Fibroblast of lung (primary cell): Measurements from ENCODE around the gene CHD2. TPM values are rescaled to one million over a fixed set of nuclear protein-coding genes. Genes with fewer than 3 reads are reported as not detected.

Source experiments
- DNase-seq, 2 donors: peaks; one replicate each; pipeline versions ENCODE4 v3.0.0 to v3.0.0-alpha.2; 2010; ENCODE audit warnings: low read depth in 2 of 2
- H2AFZ ChIP-seq: 2 replicates; pipeline ENCODE4 v1.5.1; 2012; ENCODE audit warnings: low read length, control low read depth, inconsistent platforms
- H3K27ac ChIP-seq: 2 replicates; pipeline ENCODE4 v1.5.1; 2011; ENCODE audit warnings: low read length, control low read depth; ENCODE audit not compliant: insufficient read depth
- H3K27me3 ChIP-seq: 2 replicates; pipeline ENCODE4 v1.5.1; 2011; ENCODE audit warnings: mild to moderate bottlenecking, low read length; ENCODE audit not compliant: control insufficient read depth, insufficient read depth
- H3K36me3 ChIP-seq: 2 replicates; pipeline ENCODE4 v1.5.1; 2011; ENCODE audit warnings: low read length; ENCODE audit not compliant: control insufficient read depth, insufficient read depth
- H3K4me1 ChIP-seq: 2 replicates; pipeline ENCODE4 v1.5.1; 2011; ENCODE audit warnings: low read length; ENCODE audit not compliant: control insufficient read depth, insufficient read depth; ENCODE audit errors: extremely low read depth
- H3K4me2 ChIP-seq: 2 replicates; pipeline ENCODE4 v1.5.1; 2011; ENCODE audit warnings: low read length, control low read depth; ENCODE audit not compliant: insufficient read depth; ENCODE audit errors: extremely low read depth
- H3K4me3 ChIP-seq, 4 experiments: fragments of 200-600 bp in 1 of 4; sonication (generic) in 1 of 4; replicated peaks in 1 of 4; 2 replicates each; pipeline ENCODE4 v1.5.1; 2011 to 2016; ENCODE audit warnings: low read length in 4 of 4, low read depth in 3 of 4, mild to moderate bottlenecking in 3 of 4, control low read depth in 2 of 4, inconsistent platforms in 1 of 4, mixed read lengths in 1 of 4; ENCODE audit not compliant: insufficient read depth in 1 of 4; ENCODE audit errors: control extremely low read depth in 1 of 4
- H3K79me2 ChIP-seq: 2 replicates; pipeline ENCODE4 v1.5.1; 2012; ENCODE audit warnings: mild to moderate bottlenecking, low read length, inconsistent platforms; ENCODE audit not compliant: control insufficient read depth, insufficient read depth
- H3K9ac ChIP-seq: 2 replicates; pipeline ENCODE4 v1.5.1; 2011; ENCODE audit warnings: mild to moderate bottlenecking, low read length, control low read depth; ENCODE audit not compliant: insufficient read depth
- H3K9me3 ChIP-seq: 2 replicates; pipeline ENCODE4 v1.5.1; 2012; ENCODE audit warnings: low read depth, low read length; ENCODE audit not compliant: control insufficient read depth, insufficient read depth
- H4K20me1 ChIP-seq: 2 replicates; pipeline ENCODE4 v1.5.1; 2011; ENCODE audit warnings: low read length; ENCODE audit not compliant: control insufficient read depth, insufficient read depth; ENCODE audit errors: extremely low read depth
- EZH2 ChIP-seq: IDR thresholded peaks from 2 replicates; pipeline ENCODE4 v1.5.1; 2012; ENCODE audit warnings: low read length, control low read depth, mild to moderate bottlenecking; ENCODE audit errors: missing control alignments
- polyA plus RNA-seq, 2 donors: library from polyadenylated mRNA; depleted of rRNA in 1 of 2; stranded (reverse) in 1 of 2; unstranded in 1 of 2; fragments of >200 nt; gene quantifications; 2 replicates each; pipeline ENCODE4 v1.2.1, GENCODE V29; 2011 to 2012; ENCODE audit warnings: missing spikeins in 1 of 2
- total RNA-seq: library from RNA; depleted of rRNA; stranded (reverse); fragments of >200 nt; gene quantifications from 2 replicates; pipeline ENCODE4 v1.2.1, GENCODE V29; 2014
- TF ChIP-seq, protein P1 (sequence below), 2 donors: IDR thresholded peaks in 1 of 2; conservative IDR thresholded peaks in 1 of 2; 1 replicate in 1 of 2; 2 replicates in 1 of 2; pipeline ENCODE4 v1.5.1; 2011 to 2012; ENCODE audit warnings: low read length in 2 of 2, control low read depth in 1 of 2, inconsistent platforms in 1 of 2, low read depth in 1 of 2, mild to moderate bottlenecking in 1 of 2

The CHD2 gene
- total and polyA plus RNA-seq, 2 donors (not counting 1 experiment from before 2014, with no cell fraction given), result 36.5 to 92.5 TPM

DNA sequence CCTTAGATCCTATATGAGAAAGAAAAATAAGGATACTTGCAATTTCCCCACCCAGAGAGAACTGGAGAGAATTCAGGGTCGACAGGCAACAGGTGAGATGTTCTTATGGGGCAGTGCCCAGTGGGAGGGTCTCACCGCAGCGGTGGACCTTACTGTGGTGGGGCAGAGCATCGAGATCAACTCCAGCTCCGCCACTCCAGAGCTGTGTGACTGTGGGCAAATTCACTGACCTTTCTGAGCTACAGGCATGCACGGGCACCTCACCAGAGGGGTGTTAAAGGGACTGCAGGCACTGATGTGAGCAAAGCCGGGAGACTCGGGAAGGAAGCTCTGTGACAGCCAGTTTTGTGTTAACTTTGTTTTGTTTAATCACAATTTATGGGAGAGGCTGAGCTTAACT lies 158.0 kb downstream of the CHD2 start:
- Histone ChIP-seq H3K4me1 (no peaks in the 10 kb centered on the region), H3K9ac (no peak overlapping the region), H4K20me1 (no peaks in the 10 kb centered on the region), H3K4me3 (no peak overlapping the region), H3K9me3 (no peaks in the 10 kb centered on the region), H3K27me3 (no peaks in the 10 kb centered on the region), H3K4me2 (no peak overlapping the region), H3K79me2 (no peaks in the 10 kb centered on the region), H3K27ac (no peak overlapping the region), H3K36me3 (no peaks in the 10 kb centered on the region), H2AFZ (no peak overlapping the region)
- no peak for TF ChIP-seq EZH2
- TF ChIP-seq, protein P1, sequence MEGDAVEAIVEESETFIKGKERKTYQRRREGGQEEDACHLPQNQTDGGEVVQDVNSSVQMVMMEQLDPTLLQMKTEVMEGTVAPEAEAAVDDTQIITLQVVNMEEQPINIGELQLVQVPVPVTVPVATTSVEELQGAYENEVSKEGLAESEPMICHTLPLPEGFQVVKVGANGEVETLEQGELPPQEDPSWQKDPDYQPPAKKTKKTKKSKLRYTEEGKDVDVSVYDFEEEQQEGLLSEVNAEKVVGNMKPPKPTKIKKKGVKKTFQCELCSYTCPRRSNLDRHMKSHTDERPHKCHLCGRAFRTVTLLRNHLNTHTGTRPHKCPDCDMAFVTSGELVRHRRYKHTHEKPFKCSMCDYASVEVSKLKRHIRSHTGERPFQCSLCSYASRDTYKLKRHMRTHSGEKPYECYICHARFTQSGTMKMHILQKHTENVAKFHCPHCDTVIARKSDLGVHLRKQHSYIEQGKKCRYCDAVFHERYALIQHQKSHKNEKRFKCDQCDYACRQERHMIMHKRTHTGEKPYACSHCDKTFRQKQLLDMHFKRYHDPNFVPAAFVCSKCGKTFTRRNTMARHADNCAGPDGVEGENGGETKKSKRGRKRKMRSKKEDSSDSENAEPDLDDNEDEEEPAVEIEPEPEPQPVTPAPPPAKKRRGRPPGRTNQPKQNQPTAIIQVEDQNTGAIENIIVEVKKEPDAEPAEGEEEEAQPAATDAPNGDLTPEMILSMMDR (conservative IDR thresholded peaks at IDR 0.05 in 1 of 2, IDR thresholded peaks at IDR 0.05 in 1 of 2; ENCODE audit: low read depth in 1 of 2, low read length in 2 of 2), result no peak
- DNase-seq, result no peak

DNA sequence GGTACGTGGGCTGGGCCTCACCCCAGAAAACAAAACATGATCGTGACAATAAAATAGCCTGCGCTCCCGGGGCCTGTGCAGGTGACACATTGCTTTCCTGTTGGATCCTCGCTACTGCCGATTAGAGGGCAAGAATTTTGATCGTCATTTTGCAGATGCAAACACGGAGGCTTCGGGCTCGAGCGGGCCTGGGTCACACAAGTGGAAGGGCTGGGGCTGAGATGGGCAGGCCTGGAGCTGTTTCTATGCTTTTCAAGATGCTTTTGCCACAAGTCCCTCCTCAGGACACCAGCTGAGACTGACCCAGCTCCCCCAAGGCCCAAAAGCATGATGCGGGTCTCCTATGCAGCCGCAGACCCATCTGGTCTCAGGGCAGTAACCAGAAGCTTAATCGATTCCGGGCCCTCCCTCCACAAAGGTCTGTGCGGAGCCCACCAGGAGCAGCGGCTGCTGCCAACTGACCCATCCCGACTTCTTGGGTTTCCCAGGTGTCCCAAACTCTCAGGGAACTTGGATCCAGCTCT lies 158.8 kb downstream of the CHD2 start:
- Histone ChIP-seq H3K9me3 (no peaks in the 10 kb centered on the region), H3K4me3 (no peak overlapping the region), H3K27ac (no peak overlapping the region), H2AFZ (no peak overlapping the region), H3K9ac (no peak overlapping the region), H3K79me2 (no peaks in the 10 kb centered on the region), H3K36me3 (no peaks in the 10 kb centered on the region), H3K4me2 (no peak overlapping the region), H4K20me1 (no peaks in the 10 kb centered on the region), H3K27me3 (no peaks in the 10 kb centered on the region), H3K4me1 (no peaks in the 10 kb centered on the region)
- no peak for TF ChIP-seq EZH2
- TF ChIP-seq, protein P1 (conservative IDR thresholded peaks at IDR 0.05 in 1 of 2, IDR thresholded peaks at IDR 0.05 in 1 of 2; ENCODE audit: low read depth in 1 of 2, low read length in 2 of 2), result no peak
- no peak for DNase-seq

DNA sequence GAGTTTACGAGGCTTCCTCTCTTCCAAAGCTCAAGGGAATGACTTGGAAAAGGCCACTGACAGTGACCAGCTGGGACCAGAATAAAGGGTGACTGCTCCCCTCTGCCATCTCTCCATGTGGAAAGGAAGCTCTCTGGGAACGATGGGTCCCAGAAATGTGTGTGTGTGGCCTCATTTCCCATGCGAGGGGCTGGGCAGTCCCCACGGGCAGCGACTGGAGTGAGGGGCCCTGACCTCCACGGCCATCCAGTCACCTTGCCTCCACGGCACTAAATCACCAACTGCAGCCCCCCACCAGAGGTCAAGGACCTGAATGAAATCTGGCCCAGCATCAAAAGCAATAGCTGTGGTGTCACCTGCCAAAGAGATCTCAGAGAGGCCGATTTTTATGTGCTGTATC lies 159.3 kb downstream of the CHD2 start:
- Histone ChIP-seq H3K4me1 (no peaks in the 10 kb centered on the region), H3K4me3 (no peak overlapping the region), H3K9me3 (no peaks in the 10 kb centered on the region), H3K36me3 (no peaks in the 10 kb centered on the region), H3K9ac (no peak overlapping the region), H3K27me3 (no peaks in the 10 kb centered on the region), H2AFZ (no peak overlapping the region), H3K4me2 (no peak overlapping the region), H3K79me2 (no peaks in the 10 kb centered on the region), H3K27ac (no peak overlapping the region), H4K20me1 (no peaks in the 10 kb centered on the region)
- no peak for DNase-seq
- no peak for TF ChIP-seq EZH2
- TF ChIP-seq, protein P1 (conservative IDR thresholded peaks at IDR 0.05 in 1 of 2, IDR thresholded peaks at IDR 0.05 in 1 of 2; ENCODE audit: low read depth in 1 of 2, low read length in 2 of 2), result no peak
